Endometrium (tissue), 2 donors: ENCODE measurements around the gene SOWAHD.
"Not testable (repeated sequence)": the region's sequence is repeated elsewhere in the genome, so short reads cannot be mapped to it uniquely, and the experiment has no call there.

ENCODE experiments used
- FAIRE-seq: peaks from 2 replicates; lab custom pipeline; 2012; peaks lifted over from hg19 to GRCh38; lab: Jason Lieb, UNC
- donor health status: control.
- donor health status: control.

Gene SOWAHD

GRCh38 chrX:119759248-119759766, 919 bp downstream of the SOWAHD start:
- no peak for FAIRE-seq

DNA sequence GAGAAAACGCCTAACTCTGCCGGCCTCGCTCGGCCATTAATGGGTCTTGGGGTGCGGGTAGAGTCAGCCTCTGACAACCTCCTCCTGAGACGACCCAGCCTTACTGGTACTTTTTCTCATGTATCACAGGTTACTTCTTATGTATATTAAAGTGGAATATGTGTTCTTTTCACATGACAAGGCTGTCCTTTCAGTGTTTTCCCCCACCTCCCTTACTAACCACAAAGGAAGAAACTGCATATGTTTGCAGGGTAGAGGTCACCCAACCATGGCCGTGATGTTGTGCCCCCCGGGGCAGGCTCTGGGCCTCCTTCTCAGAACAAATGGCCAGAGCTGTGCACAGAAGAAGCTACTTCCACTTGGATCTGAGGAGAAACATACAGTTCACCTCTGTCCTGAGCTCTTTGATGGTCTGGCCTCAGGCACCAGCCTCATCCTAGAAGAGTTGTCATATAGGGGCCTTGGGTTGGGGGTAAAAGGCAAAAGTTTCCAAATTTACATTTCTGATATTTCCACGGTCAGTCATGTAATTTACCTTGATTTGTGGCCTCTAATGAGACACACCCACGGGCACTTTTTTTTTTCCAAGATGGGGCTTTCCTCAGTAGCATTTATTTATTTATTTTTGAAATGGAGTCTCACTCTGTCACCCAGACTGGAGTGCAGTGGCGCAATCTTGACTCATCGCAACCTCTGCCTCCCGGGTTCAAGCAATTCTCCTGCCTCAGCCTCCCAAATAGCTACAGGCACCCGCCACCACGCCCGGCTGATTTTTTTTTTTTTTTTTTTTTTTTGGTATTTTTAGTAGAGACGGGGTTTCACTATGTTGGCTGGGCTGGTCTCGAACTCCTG, 1.9 kb downstream of the SOWAHD start:
- FAIRE-seq, result no peak

DNA sequence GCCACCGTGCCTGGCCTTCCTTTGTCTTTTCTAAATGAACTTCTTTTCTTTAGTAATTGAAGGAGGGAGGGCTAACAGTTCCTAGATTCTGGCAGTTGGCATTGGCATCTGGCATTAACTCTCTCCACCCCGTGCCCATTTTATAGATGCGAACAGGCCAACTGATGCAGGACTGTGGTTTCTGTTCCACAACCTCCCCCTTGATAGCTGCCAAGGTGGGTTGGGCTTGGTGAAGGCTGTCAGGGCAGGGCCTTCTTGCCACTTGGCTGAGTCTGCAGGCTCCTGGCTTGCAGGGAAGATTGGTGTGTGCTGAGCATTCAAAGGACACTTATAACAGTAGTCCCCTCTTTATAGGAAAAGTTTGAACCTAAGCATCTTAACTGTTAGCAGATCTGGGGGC, 4.3 kb downstream of the SOWAHD start:
- FAIRE-seq, result no peak

DNA sequence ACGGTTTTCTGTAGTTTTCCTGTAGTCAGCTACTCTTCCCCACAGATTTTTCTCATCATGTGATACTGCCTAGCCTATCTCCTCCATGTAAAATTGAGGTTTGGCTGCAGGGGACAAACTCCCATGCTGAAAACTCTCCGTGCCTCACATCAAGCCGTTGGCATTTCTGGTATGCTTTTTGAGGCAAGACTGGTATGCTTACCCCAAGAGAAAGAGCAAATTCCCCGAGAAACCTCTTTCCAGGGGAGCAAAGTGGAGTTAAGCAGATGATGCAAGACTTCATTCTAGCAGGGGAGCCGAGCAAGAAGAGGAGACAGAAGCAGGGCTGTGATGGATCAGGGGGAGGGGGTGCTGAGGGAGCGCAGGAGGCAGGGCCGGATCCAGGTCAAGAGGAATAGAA, 4.8 kb downstream of the SOWAHD start:
- no peak for FAIRE-seq

DNA sequence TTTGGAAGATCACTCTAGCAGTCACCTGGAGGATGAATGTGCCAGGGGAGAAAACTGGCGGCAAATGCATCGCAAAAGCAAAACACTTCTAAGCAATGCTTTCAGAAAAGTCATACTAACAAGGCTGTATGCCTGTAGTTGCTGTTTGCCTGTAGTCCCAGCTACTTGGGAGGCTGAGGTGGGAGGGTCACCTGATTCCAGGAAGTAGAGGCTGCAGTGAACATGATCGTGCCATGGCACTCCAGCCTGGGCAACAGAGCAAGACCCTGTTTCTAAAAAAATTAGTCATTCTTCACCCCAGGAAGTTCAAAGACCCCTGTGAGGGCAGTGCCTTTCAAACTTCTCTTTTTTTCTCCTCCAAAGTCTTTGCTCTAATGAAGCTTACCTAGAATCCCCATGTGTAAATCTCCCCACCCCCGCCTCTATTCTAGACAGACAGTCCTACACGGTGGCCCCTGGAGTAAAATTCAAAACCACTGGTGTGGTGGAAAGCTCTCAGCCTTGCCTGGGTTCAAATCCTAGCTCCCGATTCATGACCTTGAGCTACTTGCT, 5.5 kb downstream of the SOWAHD start:
- FAIRE-seq, result no peak

DNA sequence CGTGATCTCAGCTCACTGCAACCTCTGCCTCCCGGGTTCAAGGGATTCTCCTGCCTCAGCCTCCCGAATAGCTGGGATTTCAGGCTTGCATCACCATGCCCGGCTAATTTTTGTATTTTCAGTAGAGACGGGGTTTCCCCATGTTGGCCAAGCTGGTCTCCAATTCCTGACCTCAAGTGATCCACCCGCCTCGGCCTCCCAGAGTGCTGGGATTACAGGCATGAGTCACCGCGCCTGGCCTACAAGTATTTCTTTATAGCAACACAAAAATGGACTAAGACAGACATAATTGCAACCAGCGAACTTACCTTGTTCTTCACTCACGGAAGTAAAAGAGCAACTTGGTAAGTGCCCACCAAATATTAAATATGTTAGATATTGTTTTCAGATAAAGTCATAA, 10.0 kb downstream of the SOWAHD start:
- not testable (repeated sequence) for FAIRE-seq

DNA sequence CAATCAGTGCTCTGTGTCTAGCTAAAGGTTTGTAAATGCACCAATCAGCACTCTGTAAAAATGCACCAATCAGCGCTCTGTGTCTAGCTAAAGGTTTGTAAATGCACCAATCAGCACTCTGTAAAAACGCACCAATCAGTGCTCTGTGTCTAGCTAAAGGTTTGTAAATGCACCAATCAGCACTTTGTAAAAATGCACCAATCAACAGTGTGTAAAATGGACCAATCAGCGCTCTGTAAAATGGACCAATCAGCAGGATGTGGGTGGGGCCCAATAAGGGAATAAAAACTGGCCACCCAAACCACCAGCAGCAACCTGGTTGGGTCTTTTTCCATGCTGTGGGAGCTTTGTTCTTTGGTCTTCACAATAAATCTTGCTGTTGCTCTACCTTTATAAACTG, 11.0 kb downstream of the SOWAHD start:
- not testable (repeated sequence) for FAIRE-seq

GRCh38 chrX:119775517-119776238, 17.3 kb downstream of the SOWAHD start:
- FAIRE-seq, result no peak

- FAIRE-seq, result no peak
These were observed 20.4 kb downstream of the SOWAHD start for GRCh38 chrX:119778829-119779228.

DNA sequence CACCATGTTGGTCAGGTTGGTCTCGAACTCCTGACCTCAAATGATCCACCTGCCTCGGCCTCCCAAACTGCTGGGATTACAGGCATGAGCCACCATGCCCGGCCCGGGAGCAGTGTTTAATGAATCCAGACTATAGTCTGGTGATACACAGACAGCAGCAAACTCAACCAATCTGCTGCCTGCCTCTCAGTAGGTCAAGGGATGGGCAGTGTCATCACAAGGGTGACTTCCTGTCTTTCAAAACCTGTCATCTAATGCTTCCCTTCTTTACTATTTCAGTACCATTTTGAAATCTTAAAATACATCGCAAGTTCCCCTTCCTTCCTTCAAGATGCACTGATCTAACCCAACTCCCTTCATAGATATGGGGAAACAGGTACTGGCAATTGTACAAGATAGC, 24.6 kb downstream of the SOWAHD start:
- no peak for FAIRE-seq

DNA sequence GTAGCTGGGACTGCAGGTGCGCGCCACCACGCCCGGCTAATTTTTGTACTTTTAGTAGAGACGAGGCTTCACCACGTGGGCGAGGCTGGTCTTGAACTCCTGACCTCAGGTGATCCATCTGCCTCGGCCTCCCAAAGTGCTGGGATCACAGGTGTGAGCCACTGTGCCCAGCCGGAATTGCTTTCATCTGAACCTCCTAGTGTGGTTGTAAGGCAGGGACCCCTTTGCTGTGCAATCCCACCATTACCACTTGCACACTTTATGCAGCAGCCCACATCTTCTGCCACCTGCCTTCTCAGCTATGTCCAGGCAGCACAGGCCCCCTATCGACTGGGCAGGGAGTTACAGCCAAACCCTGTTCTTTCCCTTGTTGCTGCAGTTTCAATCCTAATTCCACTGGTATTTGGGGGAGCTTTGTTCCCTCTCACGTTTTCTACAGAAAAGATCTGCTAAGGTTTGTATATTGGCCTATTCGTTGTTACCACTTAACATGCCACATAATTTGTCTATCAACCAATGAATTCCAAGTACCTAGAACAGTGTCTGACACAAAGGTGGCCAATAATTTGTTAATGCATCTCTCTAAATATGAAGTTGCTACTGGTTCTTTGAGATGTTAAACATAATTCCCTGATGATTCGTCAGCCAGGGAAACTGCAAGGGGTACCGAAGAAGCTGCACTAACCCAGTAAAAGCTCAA, 26.5 kb downstream of the SOWAHD start:
- no peak for FAIRE-seq

GRCh38 chrX:119790977-119791436, 32.6 kb downstream of the SOWAHD start:
- FAIRE-seq, result no peak

DNA sequence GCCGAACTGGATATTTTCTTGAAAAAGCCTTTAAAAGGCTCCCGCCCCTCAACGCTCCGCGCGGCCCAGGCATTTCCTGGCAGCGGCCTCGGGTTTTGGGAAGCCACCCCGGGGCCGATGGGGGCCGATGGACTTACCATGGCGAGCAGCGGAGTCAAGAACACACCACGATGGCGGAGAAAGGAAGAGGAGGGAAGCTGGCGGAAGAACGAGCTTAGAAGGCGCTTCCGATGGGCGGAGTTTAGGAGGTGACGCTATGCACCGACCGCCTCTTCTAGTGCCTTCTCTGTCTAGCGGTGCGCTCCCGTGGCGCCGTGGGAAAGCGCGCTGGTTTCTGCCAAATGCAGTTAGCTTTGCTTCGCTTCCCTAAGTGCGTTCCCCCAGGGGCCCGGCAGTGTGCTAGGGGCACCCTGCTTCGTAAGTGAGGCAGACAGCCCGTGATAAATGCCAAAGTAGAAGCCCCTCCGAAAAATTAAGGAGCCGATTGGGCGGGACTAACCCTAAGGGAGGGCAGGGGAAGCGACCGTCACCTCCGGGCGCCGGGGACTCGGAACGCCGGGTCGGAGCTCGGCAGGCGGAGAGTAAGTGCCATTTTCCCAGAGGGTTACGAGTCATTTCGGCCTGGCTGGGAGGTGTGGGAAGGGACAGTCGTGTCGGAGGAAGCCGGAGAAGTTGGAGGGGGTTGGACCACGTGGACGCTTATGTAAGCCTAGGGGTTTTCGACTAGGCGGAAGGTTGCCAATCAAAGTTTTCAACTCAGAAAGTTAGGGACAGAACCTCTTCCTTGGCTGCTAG, 33.2 kb downstream of the SOWAHD start, which contains the start of gene RPL39:
Gene RPL39 (minus strand): TSS at position 194 of the 795 bp plus-strand sequence. CDS start 54 bp downstream, at position 140.
- no peak for FAIRE-seq

GRCh38 chrX:119801253-119802221, 43.1 kb downstream of the SOWAHD start:
- FAIRE-seq, result no peak

- FAIRE-seq, result no peak
These were observed 44.2 kb downstream of the SOWAHD start for GRCh38 chrX:119802546-119802945.

DNA sequence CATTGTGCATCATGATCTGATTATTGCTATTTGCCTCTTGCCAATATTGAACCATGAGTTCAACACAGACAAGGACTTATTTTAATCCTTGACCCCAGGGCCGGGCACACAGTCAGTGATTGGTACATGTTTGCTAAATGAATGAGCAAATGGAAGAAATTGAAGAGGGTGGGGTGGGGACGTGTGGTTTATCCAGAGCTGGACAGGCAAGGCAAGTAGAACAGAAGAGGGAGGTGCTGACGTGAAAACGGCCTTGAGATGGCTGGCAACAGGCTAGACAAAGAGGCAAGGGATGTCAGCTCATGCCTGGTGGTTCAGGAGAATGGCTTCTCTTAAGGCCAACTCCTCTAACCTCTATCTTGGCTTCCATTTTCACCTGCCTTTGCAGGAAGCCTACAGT, 50.1 kb downstream of the SOWAHD start:
- FAIRE-seq, result not testable (repeated sequence)

GRCh38 chrX:119809185-119809666, 50.8 kb downstream of the SOWAHD start:
- FAIRE-seq, result no peak
